MM.1S (cell line): ENCODE data around the gene POU2F2.

Source experiments
- DNase-seq: peaks from one replicate; pipeline ENCODE4 v3.0.0-alpha.2; 2015
- H2AFZ ChIP-seq: fragments of 300-600 bp; sonication (generic); 2 replicates; pipeline ENCODE4 v1.6.0; 2016; ENCODE audit warnings: antibody characterized with exemption, low read length
- H3F3A ChIP-seq: fragments of 300-600 bp; sonication (generic); 2 replicates; pipeline ENCODE4 v1.6.1; 2016; ENCODE audit warnings: mild to moderate bottlenecking, antibody characterized with exemption, low read length, moderate library complexity, mixed read lengths; ENCODE audit not compliant: insufficient read depth
- H3K27ac ChIP-seq: fragments of 300-600 bp; sonication (generic); 2 replicates; pipeline ENCODE4 v1.5.1; 2016; ENCODE audit warnings: mild to moderate bottlenecking, low read length
- H3K27me3 ChIP-seq: fragments of 300-600 bp; sonication (generic); replicated peaks from 2 replicates; pipeline ENCODE4 v1.6.0; 2016; ENCODE audit warnings: low read length; ENCODE audit not compliant: insufficient read depth
- H3K36me3 ChIP-seq: fragments of 300-600 bp; sonication (generic); replicated peaks from 2 replicates; pipeline ENCODE4 v1.6.1; 2016; ENCODE audit warnings: mild to moderate bottlenecking, low read length, mixed read lengths; ENCODE audit not compliant: insufficient read depth
- H3K4me1 ChIP-seq: fragments of 300-600 bp; sonication (generic); 2 replicates; pipeline ENCODE4 v1.6.1; 2016; ENCODE audit warnings: low read length, mixed read lengths
- H3K4me2 ChIP-seq: fragments of 300-600 bp; sonication (generic); 2 replicates; pipeline ENCODE4 v1.6.0; 2016; ENCODE audit warnings: low read depth, low read length
- H3K4me3 ChIP-seq: fragments of 300-600 bp; sonication (generic); 2 replicates; pipeline ENCODE4 v1.5.1; 2016; ENCODE audit warnings: low read length, mixed read lengths
- H3K79me2 ChIP-seq: fragments of 300-600 bp; sonication (generic); 2 replicates; pipeline ENCODE4 v1.6.1; 2016; ENCODE audit warnings: mixed run types, low read length, mixed read lengths
- H3K9ac ChIP-seq: fragments of 300-600 bp; sonication (generic); 2 replicates; pipeline ENCODE4 v1.6.1; 2016; ENCODE audit warnings: low read length, mixed read lengths
- H3K9me2 ChIP-seq: fragments of 300-600 bp; sonication (generic); replicated peaks from 2 replicates; pipeline ENCODE4 v1.6.1; 2016; ENCODE audit warnings: mild to moderate bottlenecking, low read length, mixed read lengths; ENCODE audit not compliant: insufficient read depth
- H3K9me3 ChIP-seq: fragments of 300-600 bp; sonication (generic); replicated peaks from 2 replicates; pipeline ENCODE4 v1.6.1; 2016; ENCODE audit warnings: mild to moderate bottlenecking, low read length, mixed read lengths; ENCODE audit not compliant: insufficient read depth
- H4K20me1 ChIP-seq: fragments of 300-600 bp; sonication (generic); 2 replicates; pipeline ENCODE4 v1.6.1; 2016; ENCODE audit warnings: mild to moderate bottlenecking, low read length, moderate library complexity, mixed read lengths; ENCODE audit not compliant: insufficient read depth
- CTCF ChIP-seq: fragments of 300-600 bp; sonication (generic); IDR thresholded peaks from 2 replicates; pipeline ENCODE4 v1.5.1; 2016; ENCODE audit warnings: antibody characterized with exemption, low read length, mixed read lengths
- EZH2 ChIP-seq: fragments of 300-600 bp; sonication (generic); optimal IDR thresholded peaks from 2 replicates; pipeline ENCODE3; 2017; ENCODE audit warnings: low read depth, mild to moderate bottlenecking, antibody characterized with exemption, low read length, mixed read lengths
- EZH2phosphoT487 ChIP-seq: fragments of 300-600 bp; sonication (generic); IDR thresholded peaks from 2 replicates; pipeline ENCODE4 v1.6.1; 2018; ENCODE audit warnings: antibody characterized with exemption, low read length

The POU2F2 gene

GRCh38 chr19:42172261-42172660, 40.0 kb upstream of the POU2F2 start:
- no peak for TF ChIP-seq EZH2
- TF ChIP-seq CTCF = no peak
- TF ChIP-seq EZH2phosphoT487 = no peak
- Histone ChIP-seq H4K20me1 (no peaks in the 10 kb centered on the region), H3K9ac (no peak overlapping the region)

GRCh38 chr19:42170715-42171114, 38.5 kb upstream of the POU2F2 start:
- no peaks in the 10 kb centered on the region for H3K9me3 ChIP-seq
- no peak overlapping the region for H3K4me2 ChIP-seq
- DNase-seq = no peak
- H3K79me2 ChIP-seq = no peaks in the 10 kb centered on the region
- no peaks in the 10 kb centered on the region for H3K36me3 ChIP-seq
- no peak overlapping the region for H2AFZ ChIP-seq
- H3K27ac ChIP-seq = no peak overlapping the region
- H3K4me1 ChIP-seq = no peaks in the 10 kb centered on the region
- no peak for TF ChIP-seq EZH2phosphoT487
- H3K4me3 ChIP-seq = no peak overlapping the region
- H3K9ac ChIP-seq = no peak overlapping the region
- no peaks in the 10 kb centered on the region for H3K9me2 ChIP-seq
- H3F3A ChIP-seq = no peaks in the 10 kb centered on the region
- H3K27me3 ChIP-seq = peaks cover 9% of the 10 kb centered on the region
- no peaks in the 10 kb centered on the region for H4K20me1 ChIP-seq

More at GRCh38 chr19:42172261-42172660, 40.0 kb upstream of the POU2F2 start:
- Histone ChIP-seq H3K9me2 (no peaks in the 10 kb centered on the region), H2AFZ (no peak overlapping the region), H3K27me3 (peaks cover 18% of the 10 kb centered on the region), H3K79me2 (no peaks in the 10 kb centered on the region), H3K4me3 (no peak overlapping the region), H3K36me3 (no peaks in the 10 kb centered on the region), H3K4me2 (no peak overlapping the region), H3K4me1 (peaks cover 2% of the 10 kb centered on the region; the same call in 1 of the 2 replicates), H3K9me3 (no peaks in the 10 kb centered on the region), H3K27ac (no peak overlapping the region), H3F3A (no peaks in the 10 kb centered on the region; the same call in 1 of the 2 replicates)
- DNase-seq = no peak

GRCh38 chr19:42169486-42170413, 37.5 kb upstream of the POU2F2 start:
- H3K27me3 ChIP-seq = peaks cover 1% of the 10 kb centered on the region; the same call in 1 of the 2 replicates
- H3K4me1 ChIP-seq = no peaks in the 10 kb centered on the region
- H3K79me2 ChIP-seq = no peaks in the 10 kb centered on the region
- no peak for TF ChIP-seq CTCF
- TF ChIP-seq EZH2phosphoT487 = no peak
- no peak for TF ChIP-seq EZH2
- no peaks in the 10 kb centered on the region for H4K20me1 ChIP-seq
- H3F3A ChIP-seq = no peaks in the 10 kb centered on the region
- H3K9me2 ChIP-seq = no peaks in the 10 kb centered on the region
- no peak overlapping the region for H3K9ac ChIP-seq
- no peak for DNase-seq
- no peak overlapping the region for H3K4me3 ChIP-seq
- H3K4me2 ChIP-seq = no peak overlapping the region
- H2AFZ ChIP-seq = no peak overlapping the region
- H3K9me3 ChIP-seq = no peaks in the 10 kb centered on the region
- no peaks in the 10 kb centered on the region for H3K36me3 ChIP-seq
- H3K27ac ChIP-seq = no peak overlapping the region

GRCh38 chr19:42168206-42168605, 36.0 kb upstream of the POU2F2 start:
- no peak overlapping the region for H3K4me2 ChIP-seq
- no peak overlapping the region for H3K9ac ChIP-seq
- no peak overlapping the region for H3K27ac ChIP-seq
- H3K27me3 ChIP-seq = no peaks in the 10 kb centered on the region
- H3F3A ChIP-seq = no peaks in the 10 kb centered on the region
- TF ChIP-seq EZH2 (no peak), EZH2phosphoT487 (no peak)
- no peak overlapping the region for H2AFZ ChIP-seq
- no peaks in the 10 kb centered on the region for H3K9me3 ChIP-seq
- H3K36me3 ChIP-seq = no peaks in the 10 kb centered on the region
- no peak for DNase-seq
- no peak overlapping the region for H3K4me3 ChIP-seq
- no peaks in the 10 kb centered on the region for H3K4me1 ChIP-seq
- H3K79me2 ChIP-seq = no peaks in the 10 kb centered on the region
- H3K9me2 ChIP-seq = no peaks in the 10 kb centered on the region
- H4K20me1 ChIP-seq = no peaks in the 10 kb centered on the region
